Tibial nerve (tissue), 4 donors: ENCODE data around the gene RELA.

Experiments used
- CTCF ChIP-seq, 5 experiments: fragments of 200-600 bp in 3 of 5; fragments of 450-650 bp in 2 of 5; sonication (generic) in 3 of 5; IDR thresholded peaks; one replicate each; pipeline ENCODE4 v1.5.1; 2016 to 2019; ENCODE audit warnings: antibody characterized with exemption in 5 of 5, mild to moderate bottlenecking in 3 of 5, moderate library complexity in 2 of 5
- EP300 ChIP-seq, 2 donors: sonication (generic); formaldehyde crosslinking; IDR thresholded peaks; one replicate each; pipeline ENCODE4 v1.6.1; 2017; ENCODE audit warnings: antibody characterized with exemption in 2 of 2, mild to moderate bottlenecking in 1 of 2
- POLR2A ChIP-seq, 2 donors: fragments of 450-650 bp; IDR thresholded peaks; one replicate each; pipeline ENCODE4 v1.6.1; 2017; ENCODE audit warnings: antibody characterized with exemption in 2 of 2, mild to moderate bottlenecking in 2 of 2, moderate library complexity in 2 of 2

- no peak for TF ChIP-seq CTCF (IDR thresholded peaks at IDR 0.05)
- no peak for TF ChIP-seq POLR2A (IDR thresholded peaks at IDR 0.05)
- no peak for TF ChIP-seq EP300 (IDR thresholded peaks at IDR 0.05)
These were observed 32.5 kb downstream of the RELA start for GRCh38 chr11:65630215-65630614.
